Right lobe of liver (tissue), 4 donors: ENCODE data around the gene BNIP2.

Experiments used
- CTCF ChIP-seq, 4 donors: fragments of 200-600 bp in 3 of 4; fragments of 450-650 bp in 1 of 4; IDR thresholded peaks; one replicate each; pipeline versions ENCODE4 v1.5.1 to v1.8.0; 2016 to 2022; ENCODE audit warnings: antibody characterized with exemption in 4 of 4, mild to moderate bottlenecking in 2 of 4
- POLR2A ChIP-seq: fragments of 450-650 bp; IDR thresholded peaks from one replicate; pipeline ENCODE4 v1.6.1; 2017; ENCODE audit warnings: antibody characterized with exemption, mild to moderate bottlenecking
- donor health status: DM: no; HTN: no; CAD: no.
- donor health status: DM: no; HTN: no; CAD: no.
- donor health status: DM: no; HTN: yes; CAD: no.

DNA sequence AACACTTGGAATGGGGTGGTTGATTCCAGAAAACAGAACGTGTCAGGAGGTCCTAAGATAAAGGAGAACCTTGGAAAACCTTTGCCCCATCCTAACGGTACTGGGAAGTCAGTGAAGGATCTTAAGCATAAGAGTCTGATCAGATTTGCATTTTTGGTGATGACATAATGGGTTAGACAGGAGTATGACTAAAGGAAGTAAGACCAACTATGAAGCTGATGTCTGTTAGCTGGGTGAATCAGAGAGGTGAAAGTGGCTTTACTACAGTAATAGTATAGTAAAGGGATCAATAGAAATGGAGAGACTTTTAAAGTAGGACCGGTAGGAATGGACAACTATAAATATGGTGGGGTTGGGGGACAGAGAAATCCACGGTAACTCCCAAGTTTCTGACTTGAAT, 44.4 kb downstream of the BNIP2 start:
- no peak for TF ChIP-seq CTCF (IDR thresholded peaks at IDR 0.05)
- TF ChIP-seq POLR2A = no peak
